ENCODE data around the gene PRSS33.

PRSS33 gene, protein sequence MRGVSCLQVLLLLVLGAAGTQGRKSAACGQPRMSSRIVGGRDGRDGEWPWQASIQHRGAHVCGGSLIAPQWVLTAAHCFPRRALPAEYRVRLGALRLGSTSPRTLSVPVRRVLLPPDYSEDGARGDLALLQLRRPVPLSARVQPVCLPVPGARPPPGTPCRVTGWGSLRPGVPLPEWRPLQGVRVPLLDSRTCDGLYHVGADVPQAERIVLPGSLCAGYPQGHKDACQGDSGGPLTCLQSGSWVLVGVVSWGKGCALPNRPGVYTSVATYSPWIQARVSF

GRCh38 chr16:2787406-2787805 is at the start of gene PRSS33:
Gene PRSS33, minus strand, starts transcription at chr16:2787560. Its CDS starts 1,013 bp downstream, at chr16:2786547.
- DNase-seq: no peak

- DNase-seq: no peak
Measured at GRCh38 chr16:2836646-2837508, 49.5 kb upstream of the PRSS33 start.

DNA sequence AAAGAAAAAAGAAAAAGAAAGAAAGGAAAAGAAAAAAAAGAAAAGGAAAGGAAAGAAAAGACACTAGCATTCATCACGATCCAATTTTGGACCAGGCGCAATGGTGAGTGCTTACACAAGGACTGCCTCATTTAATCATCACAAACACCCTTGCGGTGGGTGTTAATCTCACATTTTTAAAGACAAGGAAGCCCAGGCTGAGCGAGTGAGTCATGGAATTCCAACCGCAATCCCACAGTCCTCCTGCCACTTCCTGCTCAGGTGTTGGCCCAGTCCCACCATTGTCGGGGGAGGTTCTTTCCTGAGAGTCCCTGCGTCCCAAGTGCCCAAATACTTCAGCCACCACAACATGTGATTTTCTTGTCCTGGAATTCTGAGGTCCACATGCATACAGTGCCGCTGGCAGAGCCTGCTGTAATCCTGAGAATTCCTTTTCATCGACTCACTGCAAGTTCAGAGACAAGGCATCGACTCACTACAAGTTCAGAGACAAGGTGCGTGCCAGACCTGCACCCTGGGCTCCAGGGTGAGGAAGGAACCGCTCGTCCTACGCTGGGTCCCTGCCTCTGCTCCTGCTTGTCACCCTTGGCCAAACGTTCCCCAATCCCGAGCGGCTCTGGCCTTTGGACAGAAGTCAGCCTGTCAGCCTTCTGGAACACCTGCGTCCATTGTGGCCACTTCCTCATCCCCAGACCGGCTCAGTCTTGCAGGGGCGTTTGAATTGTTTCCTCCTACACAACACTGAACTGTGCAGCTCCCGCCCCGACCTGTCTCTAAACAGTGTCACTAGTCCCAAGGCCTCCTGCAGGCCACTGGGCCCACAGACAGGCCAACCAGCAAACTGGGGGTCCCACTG is 48.5 kb upstream of the PRSS33 start:
- DNase-seq: peak; percentile 99

DNA sequence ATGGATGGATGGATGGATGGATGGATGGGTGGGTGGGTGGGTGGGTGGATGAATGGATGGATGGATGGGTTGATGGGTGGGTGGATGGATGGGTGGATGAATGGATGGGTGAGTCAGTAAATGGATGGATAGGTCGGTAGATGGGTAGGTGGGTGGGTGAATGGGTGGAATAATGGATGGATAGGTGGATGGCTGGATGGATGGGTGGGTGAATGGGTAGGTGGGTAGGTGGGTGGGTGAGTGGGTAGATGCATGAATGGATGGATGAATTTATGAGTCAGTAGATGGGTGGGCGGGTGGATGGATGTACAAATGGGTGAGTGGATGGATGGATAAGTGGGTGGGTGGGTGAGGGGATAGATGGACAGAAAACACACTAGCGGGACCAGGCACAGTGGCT is 47.6 kb upstream of the PRSS33 start:
- DNase-seq: no peak

DNA sequence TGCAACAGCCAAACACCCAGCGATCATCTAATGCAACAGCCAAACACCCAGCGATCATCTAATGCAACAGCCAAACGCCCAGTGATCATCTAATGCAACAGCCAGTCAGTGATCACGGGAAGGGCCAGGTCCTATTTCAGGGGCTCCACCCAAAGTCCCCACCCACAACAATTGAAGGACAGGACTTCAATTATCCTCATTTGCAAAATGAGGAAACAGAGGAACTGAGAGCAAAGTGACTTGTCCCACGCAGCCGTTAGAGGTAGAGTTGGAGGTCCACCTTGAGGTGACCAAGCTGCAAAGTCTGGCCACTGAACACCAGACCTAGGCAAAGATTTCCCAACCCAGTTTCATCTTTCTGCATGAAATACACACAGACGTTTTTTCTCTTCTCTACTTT is 46.4 kb upstream of the PRSS33 start:
- no peak for DNase-seq

DNA sequence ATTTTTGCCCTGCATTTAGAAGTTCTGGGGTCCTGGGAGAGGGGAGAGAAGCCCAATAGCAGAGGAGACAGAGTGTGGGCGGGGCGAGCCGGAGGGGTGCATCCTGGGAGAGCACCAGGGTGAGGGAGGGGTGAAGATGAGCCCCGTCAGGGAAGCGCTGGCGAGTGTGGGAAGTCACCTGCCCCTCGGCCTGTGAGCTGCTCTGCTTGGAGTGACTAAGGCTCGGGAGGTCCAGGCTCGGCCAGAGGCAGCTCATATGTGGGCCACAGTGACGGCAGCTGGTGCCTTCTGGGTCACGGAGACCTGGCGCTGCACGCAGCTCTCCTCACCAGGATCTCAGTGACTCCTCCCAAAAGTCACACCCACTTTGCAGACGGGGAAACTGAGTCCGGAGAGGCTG is 43.8 kb upstream of the PRSS33 start:
- DNase-seq: no peak

GRCh38 chr16:2830355-2830695 is 43.0 kb upstream of the PRSS33 start:
- DNase-seq: no peak

DNA sequence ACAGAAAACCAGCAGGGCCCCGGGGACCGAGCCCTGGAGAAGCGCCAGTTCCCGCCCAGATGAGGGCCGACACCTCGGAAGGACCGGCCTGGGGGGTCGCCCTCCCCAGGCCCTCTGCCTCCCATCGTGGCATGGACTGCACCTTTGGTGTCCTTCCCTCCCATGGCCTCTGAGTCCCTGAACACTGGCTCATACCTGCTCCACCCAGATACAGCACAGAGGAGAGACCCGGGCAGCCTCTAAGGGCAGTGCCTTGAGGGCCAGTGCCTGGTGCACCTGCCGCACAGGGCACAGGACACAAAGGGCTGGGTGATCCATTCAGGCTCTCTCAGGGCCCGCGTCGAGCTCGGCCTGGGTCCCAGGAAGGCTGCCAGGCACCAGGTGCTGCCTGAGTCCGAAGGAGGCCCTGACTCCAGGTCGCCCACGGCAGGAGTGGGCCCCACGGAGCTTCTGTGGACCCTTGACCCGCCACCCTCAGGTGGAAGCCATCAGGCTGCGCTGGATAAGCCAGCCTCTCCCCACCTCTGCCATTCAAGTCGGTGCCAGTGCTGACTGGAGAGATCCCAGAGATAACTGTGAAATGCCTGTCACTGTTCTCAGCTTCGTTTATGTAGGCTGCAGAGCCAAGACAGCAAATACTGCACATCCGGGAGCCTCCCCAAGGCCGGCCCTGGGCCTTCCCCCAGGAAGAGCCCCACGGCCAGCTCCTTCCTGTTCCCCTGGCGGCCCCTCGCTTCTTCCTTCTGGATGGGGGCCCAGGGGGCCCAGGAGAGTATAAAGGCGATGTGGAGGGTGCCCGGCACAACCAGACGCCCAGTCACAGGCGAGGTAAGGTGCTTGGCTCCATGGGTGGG is 42.4 kb upstream of the PRSS33 start, which contains the start of gene ZG16B:
ZG16B (plus strand) TSS at position 803 of the 854 bp plus-strand sequence. CDS start 139 bp downstream, outside the sequence.
- DNase-seq: no peak

- no peak for DNase-seq
Measured at GRCh38 chr16:2828876-2829430, 41.6 kb upstream of the PRSS33 start.

GRCh38 chr16:2828521-2828840 is 41.1 kb upstream of the PRSS33 start:
- no peak for DNase-seq

DNA sequence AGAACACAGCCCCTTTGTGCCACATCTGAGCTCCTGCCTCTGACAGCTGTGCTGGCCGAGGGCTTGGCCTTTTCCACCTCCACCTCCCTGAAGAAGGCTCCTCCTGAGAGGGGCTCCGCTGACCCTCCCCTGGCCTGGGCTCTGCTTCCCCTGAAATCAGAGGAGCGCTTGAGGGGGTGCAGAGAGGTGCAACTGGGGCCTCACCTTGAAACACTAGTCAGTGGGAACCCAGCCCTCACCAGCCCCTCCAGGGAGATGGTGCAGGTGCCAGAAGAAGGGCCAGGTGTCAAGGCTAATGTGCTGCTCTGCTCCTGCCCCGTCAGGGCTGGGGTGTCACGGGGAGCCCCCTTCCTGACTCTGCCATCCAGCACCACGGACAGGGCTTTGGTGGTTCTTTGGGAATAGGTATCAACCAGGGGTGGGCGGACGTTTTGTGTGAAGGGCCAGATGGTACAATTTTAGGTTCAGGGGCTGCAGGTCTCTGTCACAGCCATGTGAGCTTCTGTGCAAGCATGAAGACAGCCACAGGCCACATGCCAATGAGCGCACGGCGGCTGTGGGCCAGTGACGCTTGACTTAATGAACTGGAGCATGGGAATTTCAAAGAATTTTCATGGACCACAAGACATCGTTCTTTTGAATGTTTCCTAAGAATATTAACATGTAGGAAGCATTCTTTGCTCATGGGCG is 40.6 kb upstream of the PRSS33 start:
- no peak for DNase-seq

DNA sequence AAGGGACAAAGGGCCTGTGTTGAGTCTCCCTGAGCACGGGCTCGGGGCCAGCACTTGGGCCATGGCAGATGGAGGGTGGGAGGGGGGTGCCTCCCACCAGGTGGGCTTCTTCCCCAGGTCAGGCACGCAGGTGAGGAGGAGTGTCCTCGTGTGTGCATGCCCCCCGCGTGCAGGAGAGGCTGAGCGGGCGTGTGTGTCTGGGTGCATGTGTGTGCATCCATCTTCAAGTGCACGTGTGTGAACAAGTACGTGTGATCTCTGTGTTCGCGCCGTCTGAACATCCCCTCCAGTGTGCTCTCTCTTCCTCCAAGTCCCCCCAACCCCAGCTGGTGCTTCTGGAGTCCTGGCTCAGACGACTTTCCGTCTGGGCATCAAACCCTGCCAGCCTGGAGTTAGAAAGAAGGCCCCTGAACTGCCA is 40.0 kb upstream of the PRSS33 start:
- DNase-seq: no peak

GRCh38 chr16:2826591-2827373 is 39.4 kb upstream of the PRSS33 start:
- no peak for DNase-seq

DNA sequence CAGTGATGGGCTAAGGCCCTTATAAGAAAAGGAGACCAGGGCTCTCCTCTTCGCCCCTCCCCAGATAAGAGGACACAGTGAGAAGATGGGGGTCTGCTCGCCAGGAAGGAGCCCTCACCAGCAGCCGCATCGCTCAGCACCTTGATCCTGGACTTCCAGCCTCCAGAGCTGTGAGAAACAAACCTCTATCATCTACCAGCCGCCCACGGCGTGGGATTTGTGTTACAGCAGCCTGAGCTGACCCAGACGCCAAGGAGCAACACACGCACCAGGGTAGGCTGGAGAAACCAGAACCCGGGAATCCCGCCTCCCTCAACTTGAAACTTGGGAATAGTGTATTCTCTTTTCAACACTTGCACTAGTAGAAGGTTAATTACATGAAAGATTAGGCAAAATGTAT is 38.5 kb upstream of the PRSS33 start:
- no peak for DNase-seq

GRCh38 chr16:2825049-2825742 is 37.8 kb upstream of the PRSS33 start:
- DNase-seq: no peak

GRCh38 chr16:2824626-2825025 is 37.3 kb upstream of the PRSS33 start:
- no peak for DNase-seq

DNA sequence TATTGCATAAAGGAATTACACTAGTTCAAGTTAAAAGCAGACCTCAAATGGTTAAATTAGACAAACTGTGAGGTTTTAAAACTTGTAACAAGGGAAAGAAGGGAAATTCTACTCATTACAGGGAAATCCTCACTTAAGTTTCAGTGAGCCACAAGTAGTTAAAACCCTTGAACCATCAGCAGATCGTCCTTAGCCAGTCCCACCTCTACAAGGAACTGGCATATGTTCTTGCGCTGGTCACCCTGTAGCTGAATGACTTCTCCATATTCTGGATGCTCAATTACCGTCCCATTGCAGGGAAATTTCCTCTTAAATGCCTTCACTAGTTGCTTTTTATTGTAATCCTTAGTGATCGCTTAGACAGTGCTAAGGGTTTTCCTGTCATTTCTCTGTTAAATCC is 35.1 kb upstream of the PRSS33 start:
- no peak for DNase-seq

DNA sequence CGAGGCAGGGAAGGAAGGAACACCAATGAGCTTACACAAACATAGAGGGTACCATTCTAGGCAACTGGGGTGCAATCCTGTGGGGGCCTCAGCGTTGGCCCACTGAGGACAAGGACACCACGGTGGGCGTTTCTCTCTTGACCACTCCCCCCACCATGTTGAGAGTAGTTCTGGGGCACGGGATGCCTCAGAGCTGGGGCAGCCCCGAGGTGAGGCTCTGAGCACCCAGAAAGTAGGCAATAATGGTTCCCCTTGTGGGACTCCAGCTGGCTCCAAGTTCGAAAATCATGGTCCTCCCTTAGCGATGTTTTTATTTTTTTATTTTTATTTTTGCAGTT is 34.8 kb upstream of the PRSS33 start:
- no peak for DNase-seq

DNA sequence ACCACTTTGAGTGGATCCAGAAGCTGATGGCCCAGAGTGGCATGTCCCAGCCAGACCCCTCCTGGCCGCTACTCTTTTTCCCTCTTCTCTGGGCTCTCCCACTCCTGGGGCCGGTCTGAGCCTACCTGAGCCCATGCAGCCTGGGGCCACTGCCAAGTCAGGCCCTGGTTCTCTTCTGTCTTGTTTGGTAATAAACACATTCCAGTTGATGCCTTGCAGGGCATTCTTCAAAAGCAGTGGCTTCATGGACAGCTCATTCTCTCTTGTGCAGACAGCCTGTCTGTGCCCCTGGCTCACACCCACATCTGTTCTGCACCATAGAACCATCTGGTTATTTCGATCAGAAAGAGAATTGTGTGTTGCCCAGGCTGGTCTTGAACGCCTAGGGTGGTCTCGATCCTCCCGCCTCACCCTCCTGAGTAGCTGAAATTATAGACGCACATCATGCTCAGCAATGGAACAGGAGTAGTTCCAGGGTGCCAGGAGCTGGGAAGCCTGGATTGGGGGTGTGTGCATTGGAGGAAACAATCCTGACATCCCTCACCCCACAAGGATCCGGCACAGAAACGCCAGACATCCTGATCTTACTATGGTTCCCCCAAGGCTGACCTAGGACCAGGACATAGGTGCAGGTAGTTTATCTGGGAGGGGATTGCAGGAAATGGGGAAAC is 34.3 kb upstream of the PRSS33 start:
- no peak for DNase-seq
